Measurements from ENCODE around the gene MKI67. TPM values are rescaled to one million over a fixed set of nuclear protein-coding genes. Genes with fewer than 3 reads are reported as not detected.

MKI67 gene
- total and polyA plus RNA-seq, 10 of the 15 experiments (the other 5 are each of a cell fraction or from before 2014, with no cell fraction given) = 22.3 to 183 (median 82.9) TPM

GRCh38 chr10:128169811-128170379 lies 43.7 kb upstream of the MKI67 start:
- ChIA-PET CTCF (interaction anchor here (1.2 kb wide), 1 partner anchor 20 kb away, joined by 3 read pairs; no protein-coding TSS in a partner anchor), SMC1A (ENCODE audit: uncharacterized antibody, unreplicated experiment) (no interaction called here), POLR2A (no interaction called here), RAD21 (ENCODE audit: unreplicated experiment) (no interaction called here)
- peaks cover 2% of the 10 kb centered on the region; the same call in 1 of the 3 replicates for H3K9me3 ChIP-seq (replicated peaks; ENCODE audit: control insufficient read depth, insufficient read depth, low read length)
- H3K27me3 ChIP-seq (replicated peaks in 1 of 2; ENCODE audit: control insufficient read depth in 2 of 2, insufficient read depth in 2 of 2, low read length in 1 of 2) = no peaks in the 10 kb centered on the region; a peak in 1 of 4 replicates
- DNase-seq (ENCODE audit: low read depth, low spot score) (no peak), ATAC-seq (no peak), FAIRE-seq (no peak)
- no peak overlapping the region for H3K4me2 ChIP-seq (ENCODE audit: control insufficient read depth, insufficient read depth)
- H3K36me3 ChIP-seq (ENCODE audit: control insufficient read depth in 2 of 2, insufficient read depth in 2 of 2, low read length in 1 of 2) = no peaks in the 10 kb centered on the region
- BruUV-seq (replicated peaks) = no TSS peak
- no peak overlapping the region for H3K4me3 ChIP-seq
- no peak overlapping the region for H3K9ac ChIP-seq (ENCODE audit: control insufficient read depth, insufficient read depth, low read length)
- in situ Hi-C loops (cut with MboI) = no loop called here
- no peaks in the 10 kb centered on the region for H4K20me1 ChIP-seq (ENCODE audit: control insufficient read depth, insufficient read depth)
- WGBS (ENCODE audit: insufficient coverage, insufficient replicate concordance, low lambda C conversion rate, missing lambda C conversion rate) = 44% methylated on average over 8 of the region's 8 CpGs
- H3K27ac ChIP-seq (ENCODE audit: control insufficient read depth, insufficient read depth) = no peak overlapping the region
- intact Hi-C loops (cut with micrococcal nuclease; ENCODE audit: unreplicated experiment) = no loop called here
- no peak overlapping the region for H2AFZ ChIP-seq (ENCODE audit: control insufficient read depth, low read depth, low read length)
- no peaks in the 10 kb centered on the region for H3K79me2 ChIP-seq (ENCODE audit: control insufficient read depth, insufficient read depth, low read length)
- H3K4me1 ChIP-seq (ENCODE audit: control insufficient read depth, insufficient read depth, low read length) = no peaks in the 10 kb centered on the region
- TF ChIP-seq EZH2 (IDR thresholded peaks at IDR 0.05; ENCODE audit: borderline replicate concordance, control insufficient read depth, low read depth, low read length) = no peak
- no peak for TF ChIP-seq ZBED1 (IDR thresholded peaks at IDR 0.05; ENCODE audit: borderline replicate concordance)
- TF ChIP-seq POU2F2 (IDR thresholded peaks at IDR 0.05; ENCODE audit: borderline replicate concordance, low read depth, low read length) = no peak
- TF ChIP-seq SUPT20H (IDR thresholded peaks at IDR 0.05; ENCODE audit: borderline replicate concordance, control insufficient read depth, low read depth, low read length) = no peak
- TF ChIP-seq SIX5 (IDR thresholded peaks at IDR 0.05; ENCODE audit: low read depth, low read length, severe bottlenecking) = no peak
- TF ChIP-seq PML (IDR thresholded peaks at IDR 0.05; ENCODE audit: low read length) = no peak
- TF ChIP-seq POLR2AphosphoS2 (IDR thresholded peaks at IDR 0.05; ENCODE audit: low read depth, low read length) = no peak
- no peak for TF ChIP-seq MYB (IDR thresholded peaks at IDR 0.05; ENCODE audit: borderline replicate concordance, low read depth, low read length)
- TF ChIP-seq IRF5 (IDR thresholded peaks at IDR 0.05; ENCODE audit: borderline replicate concordance) = no peak
- no peak for TF ChIP-seq SMAD1 (IDR thresholded peaks at IDR 0.05; ENCODE audit: low read depth, partially characterized antibody)
- no peak for TF ChIP-seq SMAD5 (IDR thresholded peaks at IDR 0.05; ENCODE audit: low read depth)
- TF ChIP-seq ASH2L (IDR thresholded peaks at IDR 0.05; ENCODE audit: borderline replicate concordance, low read depth) = no peak
- TF ChIP-seq EP300 (IDR thresholded peaks at IDR 0.05; ENCODE audit: borderline replicate concordance in 1 of 2, control insufficient read depth in 1 of 2, low read depth in 2 of 2, low read length in 2 of 2) = no peak
- TF ChIP-seq TBL1XR1 (IDR thresholded peaks at IDR 0.05; ENCODE audit: low read depth, low read length) = no peak
- TF ChIP-seq YY1 (IDR thresholded peaks at IDR 0.05; ENCODE audit: low read depth, low read length) = no peak
- no peak for TF ChIP-seq DPF2 (IDR thresholded peaks at IDR 0.05)
- TF ChIP-seq PBX3 (IDR thresholded peaks at IDR 0.05; ENCODE audit: insufficient replicate concordance, low read depth, low read length) = no peak
